K562 (cell line): ENCODE measurements around the gene S100A3. TPM values are rescaled to one million over a fixed set of nuclear protein-coding genes. Genes with fewer than 3 reads are reported as not detected.

Experiments
- CBX1 ChIP-seq: sonication (generic); IDR thresholded peaks from 2 replicates; pipeline ENCODE4 v1.6.1; 2016; ENCODE audit warnings: antibody characterized with exemption, low read depth, mild to moderate bottlenecking
- CEBPG ChIP-seq, 3 experiments: fragments of 200-800 bp in 1 of 3; sonication (Bioruptor generic) in 1 of 3; sonication (generic) in 1 of 3; formaldehyde crosslinking in 1 of 3; IDR thresholded peaks in 2 of 3; conservative IDR thresholded peaks in 1 of 3; 2 replicates each; pipeline versions ENCODE4 v1.6.1 to v1.8.0; 2016 to 2022; ENCODE audit warnings: missing compliant biosample characterization in 2 of 3, missing genetic modification characterization in 2 of 3, mild to moderate bottlenecking in 1 of 3, missing genetic modification reagents in 1 of 3
- FOXP1 ChIP-seq: sonication (generic); formaldehyde crosslinking; IDR thresholded peaks from 2 replicates; pipeline ENCODE4 v1.8.0; 2022; ENCODE audit warnings: mild to moderate bottlenecking, missing genetic modification reagents
- MYC ChIP-seq, 2 experiments: fragments of 250-450 bp in 1 of 2; sonication (Bioruptor Pico) in 1 of 2; IDR thresholded peaks; 2 replicates each; pipeline versions ENCODE4 v1.5.1 to v1.6.1; 2012 to 2021; ENCODE audit warnings: low read depth in 2 of 2, borderline replicate concordance in 1 of 2, improper control_type of control experiment in 1 of 2, low read length in 1 of 2, mild to moderate bottlenecking in 1 of 2, moderate library complexity in 1 of 2
- NCOA1 ChIP-seq: fragments of 450-650 bp; IDR thresholded peaks from 2 replicates; pipeline ENCODE4 v1.6.1; 2016; ENCODE audit warnings: low read depth
- NR2F6 ChIP-seq: fragments of 450-650 bp; formaldehyde crosslinking; IDR thresholded peaks from 2 replicates; pipeline ENCODE4 v1.4.0; 2020; ENCODE audit warnings: mild to moderate bottlenecking
- NUFIP1 ChIP-seq: fragments of 450-650 bp; IDR thresholded peaks from 2 replicates; pipeline ENCODE4 v1.6.1; 2018; ENCODE audit not compliant: partially characterized antibody
- POLR2AphosphoS5 ChIP-seq: IDR thresholded peaks from 2 replicates; pipeline ENCODE4 v1.6.1; 2011; ENCODE audit warnings: mild to moderate bottlenecking, low read depth, low read length, moderate library complexity; ENCODE audit not compliant: control insufficient read depth, insufficient read depth
- SLC30A9 ChIP-seq: fragments of 250-450 bp; sonication (Bioruptor Pico); IDR thresholded peaks from 2 replicates; pipeline ENCODE4 v1.8.0; 2022; ENCODE audit warnings: mild to moderate bottlenecking, moderate library complexity
- SMAD2 ChIP-seq: fragments of 150-350 bp; IDR thresholded peaks from 2 replicates; pipeline ENCODE4 v1.6.1; 2014; ENCODE audit warnings: low read depth, mild to moderate bottlenecking, low read length
- SMARCC2 ChIP-seq: fragments of 450-650 bp; IDR thresholded peaks from 2 replicates; pipeline ENCODE4 v1.6.1; 2017; ENCODE audit warnings: antibody characterized with exemption, moderate library complexity, mild to moderate bottlenecking, low read depth
- SRF ChIP-seq, 2 experiments: fragments of 250-450, 450-650 bp in 1 of 2; sonication (Bioruptor Pico) in 1 of 2; sonication (generic) in 1 of 2; formaldehyde crosslinking; IDR thresholded peaks; 2 replicates each; pipeline versions ENCODE4 v1.5.0 to v1.5.1; 2020 to 2022; ENCODE audit warnings: mild to moderate bottlenecking in 1 of 2, missing genetic modification reagents in 1 of 2
- ZNF232 ChIP-seq: sonication (generic); formaldehyde crosslinking; IDR thresholded peaks from 2 replicates; pipeline ENCODE4 v1.8.0; 2022; ENCODE audit warnings: mild to moderate bottlenecking, missing genetic modification reagents
- ZNF551 ChIP-seq: fragments of 250-450 bp; sonication (Bioruptor Pico); IDR thresholded peaks from 2 replicates; pipeline ENCODE4 v1.5.0; 2021; ENCODE audit warnings: mild to moderate bottlenecking, moderate library complexity
- ZNF584 ChIP-seq: fragments of 200-800 bp; sonication (Bioruptor generic); IDR thresholded peaks from 2 replicates; pipeline ENCODE4 v1.6.1; 2016; ENCODE audit warnings: low read depth, mild to moderate bottlenecking, missing genetic modification characterization, missing compliant biosample characterization
- polyA plus RNA-seq, 8 experiments: library from polyadenylated mRNA; depleted of rRNA in 4 of 8; stranded (reverse) in 5 of 8; unstranded in 3 of 8; fragments of >200 nt; fragmentation: Nextera tagmentation in 2 of 8; fragmentation: Illumina TruSeq in 1 of 8; extraction: Ambion mirVana in 2 of 8; extraction: Trizol in 1 of 8; gene quantifications; 2 replicates each; pipeline versions ENCODE4 v1.2.1 to v1.2.3, GENCODE V29; 2011 to 2014; ENCODE audit warnings: inconsistent platforms in 1 of 8, missing spikeins in 1 of 8
- total RNA-seq, 7 experiments: library from RNA; depleted of rRNA in 6 of 7; stranded (reverse); fragments of >200 nt in 6 of 7; fragmentation: Illumina TruSeq in 2 of 7; extraction: Trizol in 2 of 7; gene quantifications; 2 replicates each; pipeline versions ENCODE4 v1.2.1 to v1.2.3, GENCODE V29; 2011 to 2021; ENCODE audit warnings: low replicate concordance in 1 of 7
- TF ChIP-seq, protein P1 (sequence below): sonication (generic); formaldehyde crosslinking; IDR thresholded peaks from 2 replicates; pipeline ENCODE4 v1.8.0; 2022; ENCODE audit warnings: mild to moderate bottlenecking, missing genetic modification reagents
- TF ChIP-seq, protein P2 (sequence below): fragments of 450-650 bp; IDR thresholded peaks from 2 replicates; pipeline ENCODE4 v1.6.1; 2016; ENCODE audit warnings: missing biosample characterization, missing genetic modification characterization
- TF ChIP-seq, protein P3 (sequence below): fragments of 450-650 bp; IDR thresholded peaks from 2 replicates; pipeline ENCODE4 v1.6.1; 2016
- TF ChIP-seq, protein P4 (sequence below): fragments of 250-450 bp; sonication (Bioruptor Pico); IDR thresholded peaks from 2 replicates; pipeline ENCODE4 v1.8.0; 2021; ENCODE audit warnings: moderate library complexity, mild to moderate bottlenecking, inconsistent platforms
- TF ChIP-seq, protein P5 (sequence below): fragments of 450-650 bp; formaldehyde crosslinking; IDR thresholded peaks from 2 replicates; pipeline ENCODE4 v1.4.0; 2020; ENCODE audit warnings: mild to moderate bottlenecking, moderate library complexity
- TF ChIP-seq, protein P6 (sequence below): fragments of 250-450 bp; sonication (Bioruptor Pico); IDR thresholded peaks from 2 replicates; pipeline ENCODE4 v1.5.0; 2021

The S100A3 gene
- total and polyA plus RNA-seq, 9 of the 15 experiments (the other 6 are each of a cell fraction or from before 2014, with no cell fraction given), result 0.08 to 1.7 (median 0.18) TPM; not detected in 4

DNA sequence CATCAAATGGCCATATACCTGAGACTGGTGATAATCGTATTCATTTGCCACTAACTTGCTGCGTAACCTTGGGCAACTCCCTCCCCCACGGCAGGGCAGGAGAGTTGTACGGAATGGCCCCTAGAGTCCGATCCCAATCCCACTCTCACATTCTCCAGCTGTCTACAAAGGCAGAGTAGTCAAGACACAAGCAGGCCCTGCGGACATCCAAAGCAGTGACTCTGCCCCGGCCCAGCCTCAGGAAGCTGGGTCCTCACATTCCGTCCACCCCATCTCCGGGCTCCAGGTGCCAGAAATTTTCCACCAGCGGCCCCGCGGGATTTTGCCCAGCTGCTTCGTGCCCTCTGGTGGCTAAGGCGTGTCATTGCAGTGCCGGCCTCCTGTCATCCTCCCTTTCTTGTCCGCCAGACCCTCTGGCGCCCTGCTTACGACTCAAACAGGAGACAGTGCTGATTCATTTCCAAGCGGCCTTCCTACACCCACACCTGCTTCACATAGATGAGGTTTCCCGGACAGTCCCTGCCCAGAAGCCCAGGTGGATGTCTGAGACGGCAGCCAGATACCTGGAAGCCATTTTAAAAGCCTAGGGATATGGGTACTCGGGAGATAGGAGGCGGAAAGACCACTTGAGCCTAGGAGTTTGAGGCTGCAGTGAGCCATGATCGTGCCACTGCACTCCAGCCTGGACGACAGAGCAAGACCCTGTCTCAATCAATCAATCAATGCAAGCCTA is 19.5 kb upstream of the S100A3 start (continued):
- TF ChIP-seq, protein P1, sequence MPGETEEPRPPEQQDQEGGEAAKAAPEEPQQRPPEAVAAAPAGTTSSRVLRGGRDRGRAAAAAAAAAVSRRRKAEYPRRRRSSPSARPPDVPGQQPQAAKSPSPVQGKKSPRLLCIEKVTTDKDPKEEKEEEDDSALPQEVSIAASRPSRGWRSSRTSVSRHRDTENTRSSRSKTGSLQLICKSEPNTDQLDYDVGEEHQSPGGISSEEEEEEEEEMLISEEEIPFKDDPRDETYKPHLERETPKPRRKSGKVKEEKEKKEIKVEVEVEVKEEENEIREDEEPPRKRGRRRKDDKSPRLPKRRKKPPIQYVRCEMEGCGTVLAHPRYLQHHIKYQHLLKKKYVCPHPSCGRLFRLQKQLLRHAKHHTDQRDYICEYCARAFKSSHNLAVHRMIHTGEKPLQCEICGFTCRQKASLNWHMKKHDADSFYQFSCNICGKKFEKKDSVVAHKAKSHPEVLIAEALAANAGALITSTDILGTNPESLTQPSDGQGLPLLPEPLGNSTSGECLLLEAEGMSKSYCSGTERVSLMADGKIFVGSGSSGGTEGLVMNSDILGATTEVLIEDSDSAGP (CRISPR knock-in tag), result no peak
- TF ChIP-seq, protein P2, sequence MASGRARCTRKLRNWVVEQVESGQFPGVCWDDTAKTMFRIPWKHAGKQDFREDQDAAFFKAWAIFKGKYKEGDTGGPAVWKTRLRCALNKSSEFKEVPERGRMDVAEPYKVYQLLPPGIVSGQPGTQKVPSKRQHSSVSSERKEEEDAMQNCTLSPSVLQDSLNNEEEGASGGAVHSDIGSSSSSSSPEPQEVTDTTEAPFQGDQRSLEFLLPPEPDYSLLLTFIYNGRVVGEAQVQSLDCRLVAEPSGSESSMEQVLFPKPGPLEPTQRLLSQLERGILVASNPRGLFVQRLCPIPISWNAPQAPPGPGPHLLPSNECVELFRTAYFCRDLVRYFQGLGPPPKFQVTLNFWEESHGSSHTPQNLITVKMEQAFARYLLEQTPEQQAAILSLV (tag), result no peak
- TF ChIP-seq, protein P3, sequence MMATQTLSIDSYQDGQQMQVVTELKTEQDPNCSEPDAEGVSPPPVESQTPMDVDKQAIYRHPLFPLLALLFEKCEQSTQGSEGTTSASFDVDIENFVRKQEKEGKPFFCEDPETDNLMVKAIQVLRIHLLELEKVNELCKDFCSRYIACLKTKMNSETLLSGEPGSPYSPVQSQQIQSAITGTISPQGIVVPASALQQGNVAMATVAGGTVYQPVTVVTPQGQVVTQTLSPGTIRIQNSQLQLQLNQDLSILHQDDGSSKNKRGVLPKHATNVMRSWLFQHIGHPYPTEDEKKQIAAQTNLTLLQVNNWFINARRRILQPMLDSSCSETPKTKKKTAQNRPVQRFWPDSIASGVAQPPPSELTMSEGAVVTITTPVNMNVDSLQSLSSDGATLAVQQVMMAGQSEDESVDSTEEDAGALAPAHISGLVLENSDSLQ, result peak; percentile 63
- no peak for TF ChIP-seq ZNF584 (CRISPR knock-in tag)
- TF ChIP-seq MYC (IDR thresholded peaks at IDR 0.05; ENCODE audit: low read depth, low read length), result peak; percentile 73
- no peak for TF ChIP-seq MYC (CRISPR knock-in tag; IDR thresholded peaks at IDR 0.05; ENCODE audit: borderline replicate concordance, low read depth)
- TF ChIP-seq FOXP1 (CRISPR knock-in tag), result no peak
- TF ChIP-seq CEBPG (CRISPR knock-in tag; IDR thresholded peaks at IDR 0.05), result no peak
- no peak for TF ChIP-seq CEBPG (tag; conservative IDR thresholded peaks at IDR 0.05 in 1 of 2, IDR thresholded peaks at IDR 0.05 in 1 of 2)
- no peak for TF ChIP-seq SMAD2
- no peak for TF ChIP-seq NR2F6 (CRISPR knock-in tag)
- no peak for TF ChIP-seq CBX1
- TF ChIP-seq SLC30A9 (CRISPR knock-in tag), result no peak
- TF ChIP-seq SMARCC2, result no peak
- TF ChIP-seq, protein P4, sequence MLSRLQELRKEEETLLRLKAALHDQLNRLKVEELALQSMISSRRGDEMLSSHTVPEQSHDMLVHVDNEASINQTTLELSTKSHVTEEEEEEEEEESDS (CRISPR knock-in tag), result no peak
- no peak for TF ChIP-seq POLR2AphosphoS5
- no peak for TF ChIP-seq SRF (CRISPR knock-in tag; IDR thresholded peaks at IDR 0.05)
- TF ChIP-seq, protein P5, sequence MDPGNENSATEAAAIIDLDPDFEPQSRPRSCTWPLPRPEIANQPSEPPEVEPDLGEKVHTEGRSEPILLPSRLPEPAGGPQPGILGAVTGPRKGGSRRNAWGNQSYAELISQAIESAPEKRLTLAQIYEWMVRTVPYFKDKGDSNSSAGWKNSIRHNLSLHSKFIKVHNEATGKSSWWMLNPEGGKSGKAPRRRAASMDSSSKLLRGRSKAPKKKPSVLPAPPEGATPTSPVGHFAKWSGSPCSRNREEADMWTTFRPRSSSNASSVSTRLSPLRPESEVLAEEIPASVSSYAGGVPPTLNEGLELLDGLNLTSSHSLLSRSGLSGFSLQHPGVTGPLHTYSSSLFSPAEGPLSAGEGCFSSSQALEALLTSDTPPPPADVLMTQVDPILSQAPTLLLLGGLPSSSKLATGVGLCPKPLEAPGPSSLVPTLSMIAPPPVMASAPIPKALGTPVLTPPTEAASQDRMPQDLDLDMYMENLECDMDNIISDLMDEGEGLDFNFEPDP (CRISPR knock-in tag), result no peak
- TF ChIP-seq NCOA1, result no peak
- TF ChIP-seq, protein P6, sequence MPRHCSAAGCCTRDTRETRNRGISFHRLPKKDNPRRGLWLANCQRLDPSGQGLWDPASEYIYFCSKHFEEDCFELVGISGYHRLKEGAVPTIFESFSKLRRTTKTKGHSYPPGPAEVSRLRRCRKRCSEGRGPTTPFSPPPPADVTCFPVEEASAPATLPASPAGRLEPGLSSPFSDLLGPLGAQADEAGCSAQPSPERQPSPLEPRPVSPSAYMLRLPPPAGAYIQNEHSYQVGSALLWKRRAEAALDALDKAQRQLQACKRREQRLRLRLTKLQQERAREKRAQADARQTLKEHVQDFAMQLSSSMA (CRISPR knock-in tag), result no peak
- no peak for TF ChIP-seq ZNF551 (CRISPR knock-in tag)
- no peak for TF ChIP-seq ZNF232 (CRISPR knock-in tag)
- no peak for TF ChIP-seq NUFIP1
